MM.1S (cell line): ENCODE data around the gene SMIM38.

Experiments used
- CTCF ChIP-seq: fragments of 300-600 bp; sonication (generic); IDR thresholded peaks from 2 replicates; pipeline ENCODE4 v1.5.1; 2016; ENCODE audit warnings: antibody characterized with exemption, low read length, mixed read lengths
- EZH2 ChIP-seq: fragments of 300-600 bp; sonication (generic); optimal IDR thresholded peaks from 2 replicates; pipeline ENCODE3; 2017; ENCODE audit warnings: low read depth, mild to moderate bottlenecking, antibody characterized with exemption, low read length, mixed read lengths
- EZH2phosphoT487 ChIP-seq: fragments of 300-600 bp; sonication (generic); IDR thresholded peaks from 2 replicates; pipeline ENCODE4 v1.6.1; 2018; ENCODE audit warnings: antibody characterized with exemption, low read length

- TF ChIP-seq CTCF (no peak), EZH2 (no peak), EZH2phosphoT487 (no peak)
Observed at GRCh38 chr11:69153661-69154060, 2.1 kb upstream of the SMIM38 start.
